ENCODE measurements around the gene TMEM129. TPM values are rescaled to one million over a fixed set of nuclear protein-coding genes. Genes with fewer than 3 reads are reported as not detected.
"Not testable (repeated sequence)": the region's sequence is repeated elsewhere in the genome, so short reads cannot be mapped to it uniquely, and the experiment has no call there.

TMEM129 gene
- polyA plus RNA-seq, 1 donor: 22.6 TPM

DNA sequence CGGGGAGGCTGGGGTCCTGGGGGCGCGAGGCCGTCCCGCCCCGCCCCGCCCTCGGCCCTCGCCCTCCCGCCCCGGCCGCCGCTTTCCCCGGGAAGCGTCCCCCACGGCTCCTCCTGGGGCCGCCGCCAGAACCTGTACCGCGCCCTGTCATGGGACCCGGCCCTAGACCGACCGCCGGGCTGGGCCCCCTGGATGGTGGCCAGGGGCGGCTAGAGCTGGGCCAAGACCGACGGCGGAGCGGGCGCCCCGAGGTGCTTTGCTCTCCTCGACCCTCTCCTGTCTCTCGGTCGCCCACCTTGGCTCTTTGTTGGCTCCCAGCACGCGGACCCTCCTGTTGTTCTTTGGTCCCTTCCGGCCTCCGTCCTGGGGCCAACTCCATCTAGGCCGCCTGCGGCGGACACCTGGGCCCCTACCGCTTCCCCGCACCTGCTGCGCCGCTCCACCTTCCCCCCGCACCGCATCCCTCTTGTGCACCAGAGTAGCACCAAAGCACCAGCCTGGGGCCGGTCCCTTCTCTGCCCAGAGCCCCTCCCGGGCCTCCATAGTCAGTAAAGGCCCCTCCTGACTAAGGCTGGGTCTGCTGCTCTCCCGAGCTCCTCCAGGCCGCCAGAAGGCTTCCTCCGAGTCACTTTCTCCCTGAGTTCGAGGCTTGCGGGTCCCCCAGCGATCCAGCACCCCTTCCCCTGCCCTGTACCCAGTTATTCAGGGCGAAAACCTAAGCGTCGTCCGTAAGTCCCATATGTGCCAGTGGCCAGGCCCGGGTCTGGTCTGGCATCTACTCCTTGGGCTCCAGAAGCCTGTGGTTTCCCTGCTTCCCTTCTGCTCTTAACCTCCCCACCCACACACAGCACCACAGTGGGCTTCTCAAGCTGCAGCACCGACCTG lies 785 bp upstream of the TMEM129 start:
- DNase-seq (ENCODE audit: low read depth): no peak

DNA sequence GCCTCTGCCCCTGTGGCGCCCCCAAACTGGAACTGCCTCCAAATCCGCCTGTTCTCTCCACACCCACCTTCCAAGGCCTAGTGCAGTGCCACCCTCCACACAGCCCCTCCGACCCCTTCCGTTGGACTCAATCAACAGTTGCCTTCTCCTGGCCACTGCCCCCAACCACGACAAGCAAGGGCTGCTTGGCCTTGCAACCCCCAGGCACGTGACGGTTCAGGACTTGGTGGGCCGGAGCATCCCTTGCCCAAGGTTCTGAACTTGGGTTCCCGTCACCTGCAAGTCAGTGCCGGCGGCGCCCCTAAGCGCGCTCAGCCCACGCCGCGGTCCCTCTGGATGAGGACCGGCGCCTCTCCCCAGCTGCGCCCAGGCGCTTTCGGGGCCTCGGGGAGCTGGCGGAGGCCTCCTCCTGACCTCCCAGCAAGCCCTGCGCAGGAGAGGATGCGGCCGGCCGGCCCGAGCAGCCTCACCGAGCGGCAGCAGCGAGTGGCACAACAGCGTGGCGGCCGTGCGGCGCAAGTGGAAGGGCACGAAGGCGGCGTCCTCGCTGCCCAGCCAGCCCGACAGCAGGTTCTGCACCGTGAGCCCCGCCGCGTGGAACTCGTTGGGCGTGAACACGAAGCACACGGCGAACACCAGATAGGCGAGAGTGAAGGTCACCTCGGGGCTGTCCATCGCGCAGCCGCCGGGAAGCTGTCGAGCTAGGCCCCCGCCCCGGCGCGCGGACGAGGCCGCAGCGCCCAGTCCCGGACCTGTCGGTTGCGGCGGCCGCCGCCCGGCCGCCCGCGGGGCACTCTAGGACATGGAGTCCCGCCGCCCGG lies 750 bp downstream of the TMEM129 start:
- no peak for DNase-seq (ENCODE audit: low read depth)

DNA sequence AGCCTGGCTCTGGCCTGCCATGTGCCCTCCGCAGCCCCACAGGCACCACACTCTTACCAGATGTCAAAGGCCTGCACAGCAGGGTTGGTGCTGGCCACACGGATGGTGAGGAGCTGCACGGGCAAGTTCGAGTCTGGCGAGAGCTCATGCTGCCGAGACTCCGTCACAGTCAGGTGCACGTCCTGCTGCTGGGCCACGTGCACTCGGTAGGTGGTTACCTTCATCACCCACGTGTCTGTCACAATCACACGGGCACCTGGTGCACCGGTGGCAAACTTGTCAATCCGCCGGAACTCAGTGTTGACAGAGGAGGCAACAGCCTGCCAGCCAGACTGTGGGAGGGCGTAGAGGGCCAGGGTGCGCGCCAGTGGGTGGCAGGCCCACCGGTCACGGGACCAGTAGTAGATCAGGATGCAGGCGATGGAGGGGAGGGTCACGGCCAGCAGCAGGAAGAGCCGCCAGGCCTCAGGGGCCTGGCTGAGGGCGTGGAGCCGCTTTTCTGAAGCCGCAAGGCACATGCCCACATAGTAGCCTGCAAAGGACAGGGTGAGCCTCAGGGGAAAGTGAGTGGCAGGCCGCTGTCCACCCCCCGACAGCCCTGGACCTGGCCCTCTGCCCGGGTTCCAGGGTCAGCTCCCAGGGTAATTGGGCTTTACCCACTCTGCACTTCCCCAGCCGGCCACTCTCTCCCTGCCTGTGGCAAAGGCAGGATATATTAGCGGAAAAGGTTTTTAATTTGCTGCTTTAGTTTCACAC lies 2.9 kb downstream of the TMEM129 start:
- DNase-seq (ENCODE audit: low read depth): no peak

DNA sequence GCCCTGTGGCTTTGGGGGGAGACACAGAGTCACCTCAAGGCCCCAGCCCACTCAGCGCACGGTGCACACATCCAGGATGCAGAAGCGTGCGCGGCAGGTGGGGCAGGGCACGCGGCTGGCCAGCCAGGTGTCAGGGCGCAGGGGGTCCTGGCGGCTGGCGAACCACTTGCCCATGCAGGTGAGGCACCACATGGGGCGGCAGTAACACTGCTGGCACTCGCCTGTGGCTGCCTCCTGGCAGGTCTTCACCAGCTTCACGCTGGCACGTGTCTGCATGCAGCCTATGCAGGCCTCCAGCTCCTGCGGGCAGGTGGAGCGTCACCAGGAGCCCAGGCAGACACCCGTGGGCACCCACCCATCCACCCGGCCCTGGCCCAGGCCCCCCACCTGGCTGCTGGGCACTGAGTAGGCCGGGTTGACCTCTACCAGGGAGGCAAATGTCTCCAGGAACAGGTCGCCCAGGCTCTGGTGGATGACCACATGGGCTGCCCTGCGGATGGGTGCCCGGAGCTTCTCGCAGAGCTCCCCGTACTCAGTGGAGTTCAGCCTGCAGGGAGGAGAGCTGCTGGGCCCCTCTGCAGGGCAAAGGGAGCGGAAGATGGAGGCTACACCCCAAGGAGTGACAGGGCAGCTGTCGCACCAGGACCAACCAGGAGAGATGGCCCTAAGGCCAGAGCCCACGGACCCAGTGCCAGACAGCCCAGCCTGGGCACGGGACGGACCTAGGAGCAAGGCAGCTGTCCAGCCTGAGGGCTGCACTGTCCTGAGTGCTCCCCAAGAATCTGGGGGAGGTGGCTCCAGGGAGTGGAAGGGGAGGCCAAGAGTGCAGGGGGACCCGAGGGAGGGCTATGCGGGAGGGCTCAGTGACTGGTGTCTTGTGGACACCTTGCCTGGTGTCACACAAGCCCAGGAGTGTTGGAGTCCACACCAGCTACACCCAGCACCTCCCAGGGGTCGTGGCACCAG lies 3.7 kb downstream of the TMEM129 start:
- DNase-seq (ENCODE audit: low read depth): no peak

DNA sequence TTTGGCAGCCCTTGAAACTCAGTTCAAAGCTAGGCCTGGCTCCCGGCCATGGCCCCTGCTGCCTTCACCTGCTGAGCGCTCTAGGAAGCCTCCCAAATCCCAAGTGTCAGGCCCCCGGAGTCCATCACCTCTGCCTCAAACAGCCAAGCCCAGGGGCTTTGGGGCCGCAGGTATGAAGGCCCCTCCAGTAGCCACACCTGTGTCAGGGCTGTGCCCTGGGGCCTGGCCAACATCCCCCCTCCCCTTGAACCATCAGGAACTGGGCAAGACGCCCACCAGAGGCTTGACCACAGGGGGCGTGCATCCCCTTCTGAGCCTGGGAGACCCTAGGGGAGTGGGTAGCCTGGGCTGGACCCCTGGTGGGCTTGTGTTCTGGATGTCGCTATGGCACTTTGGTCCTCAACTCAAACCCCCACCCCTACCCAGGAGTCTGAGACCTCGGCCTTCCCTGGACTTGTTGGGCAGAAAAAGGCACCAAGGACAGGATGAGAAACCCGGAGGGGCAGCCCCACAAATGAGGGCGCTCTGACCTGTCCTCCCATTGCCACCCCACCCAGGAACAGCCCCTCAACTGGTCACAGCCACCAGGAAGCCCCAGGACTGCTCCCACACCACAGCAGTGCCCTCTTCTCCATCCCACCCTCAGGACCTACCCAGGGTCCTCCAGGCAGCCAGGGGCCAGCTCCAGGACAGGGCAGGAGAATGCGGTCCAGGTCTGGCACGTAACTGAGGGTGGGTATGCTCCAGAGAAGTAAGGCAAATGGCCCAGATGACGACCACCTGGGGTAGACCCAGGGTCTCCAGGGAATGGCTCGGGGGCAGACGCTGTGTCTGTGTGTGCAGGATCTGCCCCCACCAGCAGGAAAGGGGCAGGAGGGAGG lies 4.8 kb downstream of the TMEM129 start:
- DNase-seq (ENCODE audit: low read depth): no peak

DNA sequence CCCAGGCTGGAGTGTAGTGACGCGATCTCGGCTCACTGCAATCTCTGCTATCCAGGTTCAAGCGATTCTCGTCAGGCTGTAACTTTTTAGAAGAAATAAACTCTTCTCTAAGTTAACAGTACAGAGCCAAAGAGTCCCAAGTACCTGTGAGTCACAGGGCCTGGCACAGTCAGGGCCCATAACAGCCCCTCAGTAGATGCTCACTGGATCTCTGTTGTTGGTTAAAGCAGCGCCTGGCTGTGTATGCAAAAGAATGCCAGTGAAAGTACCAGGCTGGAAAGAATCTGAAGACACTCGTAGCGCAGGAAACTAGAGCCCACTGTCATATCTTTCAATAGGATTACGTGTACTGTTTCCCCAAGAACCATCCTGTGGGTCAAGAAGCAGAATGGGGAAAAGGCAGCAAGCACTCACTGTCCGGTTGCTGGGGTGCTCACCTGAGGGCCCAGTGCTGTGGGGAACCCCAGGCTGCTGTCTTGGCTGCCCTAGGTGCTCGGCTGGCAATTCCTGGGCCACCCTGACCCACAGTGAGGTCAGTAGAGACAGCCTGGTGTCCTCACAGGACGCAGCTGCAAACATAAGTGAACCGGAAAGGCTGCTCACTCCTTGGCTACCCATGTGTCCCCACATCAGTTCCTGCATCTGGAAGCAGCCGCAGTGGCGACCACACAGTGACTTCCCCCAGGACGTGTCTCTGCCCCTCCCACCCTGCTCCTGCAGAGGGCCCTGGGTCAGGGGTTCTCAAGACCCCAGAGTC lies 5.9 kb downstream of the TMEM129 start:
- DNase-seq (ENCODE audit: low read depth): no peak

DNA sequence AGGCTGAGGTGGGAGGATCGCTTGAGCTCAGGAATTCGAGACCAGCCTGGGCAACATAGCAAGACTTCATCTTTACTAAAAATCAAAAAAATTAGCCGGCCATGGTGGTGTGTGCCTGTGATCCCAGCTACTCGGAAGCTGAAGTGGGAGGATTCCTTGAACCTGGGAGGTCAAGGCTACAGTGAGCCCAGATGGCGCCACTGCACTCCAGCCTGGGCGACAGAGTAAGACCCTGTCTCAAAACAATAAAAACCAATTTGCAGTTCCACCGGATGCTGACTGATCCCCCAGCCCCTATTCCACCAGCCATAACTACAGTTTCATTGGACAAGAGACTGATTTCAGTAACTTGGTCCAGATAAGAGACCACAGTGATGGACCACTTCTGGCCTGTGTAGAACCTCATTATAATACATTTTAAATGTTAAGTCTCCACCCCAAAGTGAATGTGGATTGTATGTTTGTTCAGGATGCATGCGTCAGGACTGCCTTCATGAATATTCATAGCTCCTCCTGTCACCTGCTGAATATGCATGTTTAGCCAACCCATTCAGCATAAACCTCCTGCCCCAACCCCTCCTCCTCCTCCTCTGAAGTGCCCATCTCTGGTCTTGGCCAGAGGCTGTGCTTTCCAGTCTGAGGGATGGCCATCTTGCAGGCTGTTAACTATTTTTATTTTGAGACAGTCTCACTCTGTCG lies 6.7 kb downstream of the TMEM129 start:
- DNase-seq (ENCODE audit: low read depth): no peak

DNA sequence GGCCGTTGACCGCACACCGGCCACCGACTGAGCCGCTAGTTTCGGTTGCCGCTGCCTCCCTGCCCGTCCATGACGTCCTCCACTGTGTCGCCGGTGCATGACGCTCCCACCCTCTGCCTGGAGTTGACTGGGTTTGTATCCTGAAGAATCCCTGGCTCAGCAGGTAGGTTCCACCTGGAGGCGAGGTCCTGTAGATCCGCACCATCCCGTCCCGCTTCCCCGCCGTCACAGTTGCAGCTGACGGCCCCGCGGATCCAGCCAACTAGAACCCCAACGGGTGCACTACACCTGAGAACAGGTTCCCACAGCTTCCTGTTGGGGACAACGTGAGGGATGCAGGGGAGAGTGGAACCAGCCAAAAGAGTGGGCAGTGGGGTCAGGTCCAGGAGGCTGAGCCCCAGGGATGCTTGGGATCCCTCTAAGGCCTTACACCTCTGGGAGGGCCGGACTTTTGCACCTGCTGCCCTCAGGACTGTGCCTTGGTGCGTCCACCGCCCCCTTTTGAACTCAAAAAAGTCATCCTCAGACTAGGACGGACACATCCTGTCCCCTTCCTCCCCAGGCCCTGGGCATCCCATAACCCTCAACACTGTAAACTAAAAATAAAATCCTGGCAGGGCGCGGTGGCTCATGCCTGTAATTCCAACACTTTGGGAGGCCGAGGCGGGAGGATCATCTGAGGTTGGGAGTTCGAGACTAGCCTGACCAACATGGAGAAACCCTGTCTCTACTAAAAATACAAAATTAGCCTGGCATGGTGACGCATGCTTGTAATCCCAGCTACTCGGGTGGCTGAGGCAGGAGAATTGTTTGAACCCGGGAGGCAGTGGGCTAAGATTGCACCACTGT lies 7.9 kb downstream of the TMEM129 start:
- DNase-seq (ENCODE audit: low read depth): no peak

DNA sequence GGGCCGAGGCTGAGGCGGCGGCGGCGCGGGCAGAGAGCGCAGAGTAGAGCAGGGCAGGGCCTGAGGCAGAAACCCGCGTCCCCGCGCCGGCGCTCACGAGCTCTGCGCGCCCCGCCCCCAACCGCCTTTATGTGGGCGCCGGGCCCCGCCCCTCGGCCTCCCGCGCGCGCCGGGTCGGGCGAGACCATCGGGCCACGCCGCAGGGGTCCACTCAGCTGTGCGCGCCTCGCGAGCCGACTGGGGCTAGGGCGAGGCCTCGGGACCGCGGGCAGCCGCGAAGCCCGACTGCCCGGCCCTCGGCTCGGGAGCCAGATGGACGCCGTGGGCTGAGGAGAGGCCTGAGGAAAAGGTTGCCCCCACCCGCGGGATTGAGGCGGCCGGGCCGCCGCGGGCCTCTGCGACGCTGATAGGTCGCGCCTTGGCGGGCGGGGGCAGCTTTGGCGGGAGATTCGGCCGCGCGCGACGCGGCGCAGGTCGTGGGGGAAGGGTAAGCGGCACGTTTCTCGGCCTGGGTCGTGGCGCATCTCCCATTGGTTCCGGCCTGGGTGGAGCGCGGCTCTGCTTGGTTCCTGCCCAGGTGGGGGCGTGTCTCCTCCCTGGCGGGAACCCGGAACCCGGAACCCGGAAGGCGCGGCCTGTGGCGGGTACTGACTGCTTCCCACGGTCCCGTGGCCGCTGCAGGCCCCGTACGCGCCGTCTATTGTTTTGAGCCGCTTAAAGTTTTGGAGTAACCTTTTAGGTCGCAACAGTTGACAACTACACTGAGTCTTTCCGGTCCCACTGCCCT lies 8.7 kb downstream of the TMEM129 start, which contains the start of gene SLBP:
Gene SLBP, minus strand, starts transcription at position 104 of the 787 bp plus-strand sequence. CDS start 131 bp downstream, outside the sequence.
- peak; percentile 62 for DNase-seq (ENCODE audit: low read depth)

DNA sequence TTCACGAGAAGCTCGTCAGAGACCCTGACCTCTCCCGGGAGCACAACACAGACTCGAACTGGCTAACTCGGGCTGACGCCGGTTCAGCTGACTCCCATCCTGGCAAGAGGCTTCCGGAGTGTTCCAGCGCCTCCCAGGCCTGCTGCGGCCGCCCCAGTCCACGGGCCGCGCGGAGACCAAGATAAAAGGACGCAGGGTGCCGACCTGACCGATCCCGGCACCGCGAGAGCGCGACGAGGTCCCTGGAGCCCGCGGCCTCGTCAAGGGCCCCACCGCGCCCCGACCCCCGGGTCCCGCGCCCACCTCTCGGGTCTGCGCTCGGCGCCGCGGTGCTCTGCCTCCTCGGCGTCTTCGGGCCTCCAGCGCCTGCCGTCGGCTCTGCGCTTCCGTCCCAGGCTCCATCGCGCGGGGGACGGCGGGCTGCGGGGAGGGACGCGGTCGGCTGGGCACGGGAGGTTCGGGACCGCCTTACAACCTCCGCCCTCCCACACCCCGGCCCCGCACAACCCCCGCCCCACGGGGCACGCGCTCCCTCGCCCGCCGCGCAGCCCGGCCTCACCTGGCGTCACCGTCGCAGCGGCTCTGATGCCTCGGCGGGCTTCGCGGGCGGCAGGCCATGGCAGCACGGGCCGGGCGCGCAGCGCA lies 9.4 kb downstream of the TMEM129 start:
- DNase-seq (ENCODE audit: low read depth): no peak

DNA sequence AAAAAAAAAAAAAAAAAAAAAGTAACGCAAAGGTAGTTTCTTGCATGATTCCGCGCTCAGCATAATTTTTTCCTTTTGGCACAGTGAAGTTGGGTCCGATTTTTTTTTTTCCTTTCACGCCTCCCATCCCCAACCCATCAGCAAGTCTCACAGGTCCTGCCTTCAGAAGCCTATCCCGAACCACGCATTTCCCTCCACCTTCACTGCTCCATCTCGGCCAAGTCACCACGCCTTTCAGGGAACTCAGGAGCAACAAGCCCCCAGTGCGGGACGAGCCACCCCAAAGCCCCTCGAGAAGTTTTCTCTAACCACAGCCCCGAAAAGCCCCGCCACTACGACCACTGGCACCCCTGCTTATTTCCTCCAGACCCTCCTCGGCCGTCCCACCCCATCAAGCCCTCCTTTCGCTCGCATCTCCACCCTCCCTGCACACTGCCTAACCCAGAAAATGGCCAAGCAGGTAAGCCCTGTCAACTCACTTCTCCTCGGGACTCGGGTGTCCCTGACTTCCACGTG lies 10.0 kb downstream of the TMEM129 start:
- DNase-seq (ENCODE audit: low read depth): no peak

DNA sequence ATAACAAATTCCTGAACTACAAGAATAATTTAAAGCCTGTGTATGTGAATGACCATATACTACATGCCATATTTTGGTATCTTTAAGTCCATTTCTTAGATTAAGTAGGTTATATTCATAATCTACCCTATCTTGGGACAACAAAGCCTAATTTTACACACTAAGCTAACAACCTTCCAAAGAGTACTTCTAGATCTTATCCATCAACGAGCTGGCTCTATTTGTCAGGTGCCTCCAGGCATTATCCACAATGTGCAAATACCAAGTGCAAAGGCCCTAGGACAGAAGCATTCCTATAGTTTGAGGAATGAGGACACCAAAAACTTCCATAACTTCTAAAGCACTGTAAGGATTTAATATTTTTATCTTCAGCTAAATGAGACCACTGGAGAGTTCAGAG lies 12.5 kb downstream of the TMEM129 start:
- no peak for DNase-seq (ENCODE audit: low read depth)

DNA sequence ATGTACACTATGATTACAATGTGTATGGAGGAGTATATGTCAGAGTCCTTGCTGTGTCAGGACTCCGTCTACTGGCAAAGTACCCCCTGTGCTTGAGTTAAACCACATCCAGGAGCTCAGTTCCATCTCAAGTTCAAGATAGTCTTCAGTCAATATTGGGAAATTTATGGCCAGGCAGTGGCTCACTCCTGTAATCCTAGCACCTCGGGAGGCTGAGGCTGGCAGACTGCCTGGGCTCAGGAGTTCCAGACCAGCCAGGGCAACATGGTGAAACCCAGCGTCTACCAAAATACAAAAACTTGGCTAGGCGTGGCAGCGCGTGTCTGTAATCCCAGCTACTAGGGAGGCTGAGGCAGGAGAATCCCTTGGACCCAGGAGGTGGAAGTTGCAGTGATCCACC lies 14.8 kb downstream of the TMEM129 start:
- DNase-seq (ENCODE audit: low read depth): no peak

DNA sequence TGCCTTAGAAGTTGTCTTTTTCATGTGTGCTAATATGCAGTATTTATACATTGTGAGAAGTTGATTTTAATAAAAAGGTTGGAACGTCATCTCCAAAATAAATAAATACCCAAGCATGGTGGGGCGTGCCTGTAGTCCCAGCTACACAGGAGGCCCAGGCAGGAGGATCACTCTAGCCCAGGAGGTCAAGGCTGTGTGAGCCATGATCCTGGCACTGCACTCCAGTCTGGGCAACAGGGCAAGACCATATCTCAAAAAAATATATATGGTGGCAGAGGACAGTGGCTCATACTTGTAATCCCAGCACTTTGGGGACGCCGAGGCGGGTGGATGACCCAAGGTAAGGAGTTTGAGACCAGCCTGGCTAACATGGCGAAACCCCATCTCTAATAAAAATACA lies 15.4 kb downstream of the TMEM129 start:
- DNase-seq (ENCODE audit: low read depth): no peak

DNA sequence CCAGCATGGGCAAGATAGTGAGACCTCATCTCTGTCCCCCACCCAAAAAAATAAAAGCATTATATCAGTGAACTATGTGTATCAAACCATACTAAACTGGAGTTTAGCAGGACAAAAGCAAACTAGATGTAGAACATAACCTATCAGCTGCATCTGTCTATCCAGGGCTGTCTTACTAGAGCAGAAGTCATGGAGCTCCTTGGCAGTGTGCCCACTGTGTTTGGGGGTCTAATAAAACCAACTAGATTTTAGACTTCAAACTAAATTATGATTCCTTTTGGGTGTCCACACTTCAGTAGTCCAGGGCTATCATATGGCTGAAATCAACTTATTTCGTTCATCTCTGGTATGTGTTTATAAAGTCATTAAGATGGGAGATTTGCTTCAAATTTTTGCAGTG lies 17.3 kb downstream of the TMEM129 start:
- DNase-seq (ENCODE audit: low read depth): no peak

DNA sequence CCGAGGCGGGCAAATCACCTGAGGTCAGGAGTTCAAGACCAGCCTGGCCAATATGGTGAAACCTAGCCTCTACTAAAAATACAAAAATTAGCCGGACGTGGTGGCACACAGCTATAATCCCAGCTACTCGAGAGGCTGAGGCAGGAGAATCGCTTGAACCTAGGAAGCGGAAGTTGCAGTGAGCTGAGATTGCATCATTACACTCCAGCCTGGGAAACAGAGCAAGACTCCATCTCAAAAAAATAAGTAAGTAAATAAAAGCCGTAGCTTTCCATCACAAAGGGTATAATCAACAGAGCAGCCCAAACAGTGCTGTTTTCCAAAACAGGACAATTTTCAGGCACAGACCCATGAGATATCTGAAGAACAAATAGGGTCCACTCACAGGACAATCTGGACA lies 19.5 kb downstream of the TMEM129 start:
- not testable (repeated sequence) for DNase-seq (ENCODE audit: low read depth)
